OCI-LY1 (cell line): ENCODE measurements around the gene EDN2.

ENCODE experiments used
- H2AFZ ChIP-seq: fragments of 200-600 bp; sonication (generic), shearing (Covaris generic); 2 replicates; pipeline ENCODE4 v1.6.0; 2014; ENCODE audit warnings: antibody characterized with exemption, mild to moderate bottlenecking, low read length
- H3F3A ChIP-seq: fragments of 200-600 bp; sonication (generic), shearing (Covaris generic); 2 replicates; pipeline ENCODE4 v1.6.0; 2014; ENCODE audit warnings: mild to moderate bottlenecking, antibody characterized with exemption, low read length, moderate library complexity; ENCODE audit not compliant: insufficient read depth
- H3K27ac ChIP-seq: fragments of 200-600 bp; sonication (generic); 2 replicates; pipeline ENCODE4 v1.5.1; 2014; ENCODE audit warnings: low read length, mixed run types, mild to moderate bottlenecking, low read depth; ENCODE audit not compliant: poor library complexity, severe bottlenecking
- H3K27me3 ChIP-seq: fragments of 200-600 bp; sonication (generic); 2 replicates; pipeline ENCODE4 v1.6.0; 2014; ENCODE audit warnings: antibody characterized with exemption, mild to moderate bottlenecking, low read length, moderate library complexity; ENCODE audit not compliant: insufficient read depth
- H3K36me3 ChIP-seq: fragments of 200-600 bp; sonication (generic); 2 replicates; pipeline ENCODE4 v1.6.1; 2014; ENCODE audit warnings: mild to moderate bottlenecking, antibody characterized with exemption, low read length, moderate library complexity, mixed read lengths; ENCODE audit not compliant: insufficient read depth
- H3K4me1 ChIP-seq: fragments of 200-600 bp; sonication (generic); 2 replicates; pipeline ENCODE4 v1.5.1; 2014; ENCODE audit warnings: mild to moderate bottlenecking, low read length, moderate library complexity; ENCODE audit not compliant: insufficient read depth, severe bottlenecking
- H3K4me2 ChIP-seq: fragments of 200-600 bp; sonication (generic), shearing (Covaris generic); 2 replicates; pipeline ENCODE4 v1.6.1; 2014; ENCODE audit warnings: low read length
- H3K4me3 ChIP-seq: fragments of 200-600 bp; sonication (generic); 2 replicates; pipeline ENCODE4 v1.5.1; 2014; ENCODE audit warnings: low read length, low read depth, mild to moderate bottlenecking, mixed read lengths; ENCODE audit not compliant: poor library complexity, severe bottlenecking
- H3K79me2 ChIP-seq: fragments of 200-600 bp; shearing (Covaris generic); 2 replicates; pipeline ENCODE4 v1.6.1; 2016; ENCODE audit warnings: mixed run types, low read length, mixed read lengths; ENCODE audit not compliant: insufficient read depth
- H3K9ac ChIP-seq: fragments of 200-600 bp; sonication (generic), shearing (Covaris generic); 2 replicates; pipeline ENCODE4 v1.6.1; 2014; ENCODE audit warnings: mild to moderate bottlenecking, low read length, mixed read lengths
- H3K9me2 ChIP-seq: fragments of 200-600 bp; sonication (generic), shearing (Covaris generic); 2 replicates; pipeline ENCODE4 v1.6.1; 2014; ENCODE audit warnings: low read depth, mild to moderate bottlenecking, low read length, mixed read lengths
- H3K9me3 ChIP-seq: fragments of 200-600 bp; shearing (Covaris generic); 2 replicates; pipeline ENCODE4 v1.6.1; 2014; ENCODE audit warnings: low read length, mixed read lengths
- H4K20me1 ChIP-seq: fragments of 200-600 bp; sonication (generic), shearing (Covaris generic); 2 replicates; pipeline ENCODE4 v1.6.0; 2016; ENCODE audit warnings: mild to moderate bottlenecking, low read length; ENCODE audit not compliant: insufficient read depth
- EZH2 ChIP-seq: fragments of 200-600 bp; sonication (generic), shearing (Covaris generic); IDR thresholded peaks from 2 replicates; pipeline ENCODE4 v1.8.0; 2017; ENCODE audit warnings: borderline replicate concordance, mixed run types, mild to moderate bottlenecking, antibody characterized with exemption, low read length, moderate library complexity, mixed read lengths
- TF ChIP-seq, protein P1 (sequence below): fragments of 200-600 bp; sonication (generic), shearing (Covaris generic); IDR thresholded peaks from 2 replicates; pipeline ENCODE4 v1.5.1; 2017; ENCODE audit warnings: mild to moderate bottlenecking, antibody characterized with exemption, low read length, moderate library complexity, mixed read lengths

Gene EDN2

DNA sequence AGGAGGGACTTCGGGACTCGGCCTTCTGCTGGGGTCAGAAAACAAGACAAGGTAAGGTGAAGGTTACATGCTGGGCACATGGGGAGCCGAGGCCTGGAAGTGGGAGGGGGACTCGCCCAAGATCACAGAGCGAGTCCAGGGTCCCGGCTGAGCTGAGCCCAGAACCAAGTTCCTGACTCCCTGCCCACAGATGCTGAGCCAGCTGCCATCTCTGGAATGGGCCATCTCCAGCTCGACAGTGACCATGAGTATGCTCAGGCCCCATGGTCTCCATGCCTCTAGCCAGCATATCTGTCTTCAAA, 26.7 kb upstream of the EDN2 start:
- no peaks in the 10 kb centered on the region for H3K36me3 ChIP-seq
- H4K20me1 ChIP-seq = no peaks in the 10 kb centered on the region
- no peak overlapping the region for H3K4me3 ChIP-seq
- no peak overlapping the region for H2AFZ ChIP-seq
- no peak overlapping the region for H3K9ac ChIP-seq
- no peak overlapping the region for H3K4me2 ChIP-seq
- TF ChIP-seq, protein P1, sequence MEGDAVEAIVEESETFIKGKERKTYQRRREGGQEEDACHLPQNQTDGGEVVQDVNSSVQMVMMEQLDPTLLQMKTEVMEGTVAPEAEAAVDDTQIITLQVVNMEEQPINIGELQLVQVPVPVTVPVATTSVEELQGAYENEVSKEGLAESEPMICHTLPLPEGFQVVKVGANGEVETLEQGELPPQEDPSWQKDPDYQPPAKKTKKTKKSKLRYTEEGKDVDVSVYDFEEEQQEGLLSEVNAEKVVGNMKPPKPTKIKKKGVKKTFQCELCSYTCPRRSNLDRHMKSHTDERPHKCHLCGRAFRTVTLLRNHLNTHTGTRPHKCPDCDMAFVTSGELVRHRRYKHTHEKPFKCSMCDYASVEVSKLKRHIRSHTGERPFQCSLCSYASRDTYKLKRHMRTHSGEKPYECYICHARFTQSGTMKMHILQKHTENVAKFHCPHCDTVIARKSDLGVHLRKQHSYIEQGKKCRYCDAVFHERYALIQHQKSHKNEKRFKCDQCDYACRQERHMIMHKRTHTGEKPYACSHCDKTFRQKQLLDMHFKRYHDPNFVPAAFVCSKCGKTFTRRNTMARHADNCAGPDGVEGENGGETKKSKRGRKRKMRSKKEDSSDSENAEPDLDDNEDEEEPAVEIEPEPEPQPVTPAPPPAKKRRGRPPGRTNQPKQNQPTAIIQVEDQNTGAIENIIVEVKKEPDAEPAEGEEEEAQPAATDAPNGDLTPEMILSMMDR = no peak
- peaks cover 8% of the 10 kb centered on the region for H3K4me1 ChIP-seq
- no peaks in the 10 kb centered on the region for H3K9me2 ChIP-seq
- H3K9me3 ChIP-seq = no peaks in the 10 kb centered on the region
- H3F3A ChIP-seq = no peaks in the 10 kb centered on the region
- H3K27ac ChIP-seq = no peak overlapping the region
- no peaks in the 10 kb centered on the region for H3K27me3 ChIP-seq
- no peaks in the 10 kb centered on the region for H3K79me2 ChIP-seq

DNA sequence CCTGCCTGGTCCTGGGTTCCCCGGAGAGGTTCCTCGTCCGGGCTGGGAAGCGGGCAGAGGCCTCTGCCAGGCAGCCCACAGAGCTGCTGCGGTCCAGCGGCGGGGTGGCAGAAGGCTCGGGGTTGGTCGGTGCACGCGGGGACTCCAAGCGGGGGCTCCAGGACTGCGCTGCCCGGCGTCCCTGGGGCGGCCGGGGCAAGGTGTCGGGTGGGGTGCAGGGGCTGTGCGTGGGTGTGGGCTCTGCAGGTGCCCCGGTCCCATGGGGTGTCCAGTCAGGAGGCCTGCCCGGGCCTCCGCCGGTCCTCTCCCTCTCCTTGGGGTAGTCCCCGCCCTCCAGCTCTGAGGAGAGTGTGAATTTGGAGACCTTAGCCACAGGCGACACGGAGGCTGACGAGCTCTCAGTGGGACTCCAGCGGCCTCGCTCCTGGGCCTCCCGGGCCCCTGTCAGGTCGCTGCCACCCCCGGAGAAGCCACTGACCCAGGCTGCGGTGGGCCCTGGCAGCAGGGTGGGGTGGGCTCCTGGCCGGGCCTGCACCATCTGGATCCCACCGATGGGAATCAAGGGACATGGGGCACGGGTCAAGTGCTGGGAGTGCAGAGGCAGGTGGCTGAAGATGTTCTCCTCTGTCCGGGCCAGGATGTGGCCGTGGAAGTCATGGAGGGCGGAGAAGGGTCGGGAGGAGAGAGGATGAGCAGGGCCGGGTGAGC, 26.2 kb upstream of the EDN2 start:
- no peak overlapping the region for H3K4me3 ChIP-seq
- no peak overlapping the region for H3K4me2 ChIP-seq
- H2AFZ ChIP-seq = no peak overlapping the region
- TF ChIP-seq, protein P1 = no peak
- TF ChIP-seq EZH2 = no peak
- no peaks in the 10 kb centered on the region for H3F3A ChIP-seq
- H3K9ac ChIP-seq = no peak overlapping the region
- no peaks in the 10 kb centered on the region for H3K9me3 ChIP-seq
- H3K36me3 ChIP-seq = no peaks in the 10 kb centered on the region
- no peak overlapping the region for H3K27ac ChIP-seq
- H3K9me2 ChIP-seq = no peaks in the 10 kb centered on the region
- no peaks in the 10 kb centered on the region for H3K27me3 ChIP-seq
- H4K20me1 ChIP-seq = no peaks in the 10 kb centered on the region
- H3K79me2 ChIP-seq = no peaks in the 10 kb centered on the region
- peaks cover 4% of the 10 kb centered on the region for H3K4me1 ChIP-seq

DNA sequence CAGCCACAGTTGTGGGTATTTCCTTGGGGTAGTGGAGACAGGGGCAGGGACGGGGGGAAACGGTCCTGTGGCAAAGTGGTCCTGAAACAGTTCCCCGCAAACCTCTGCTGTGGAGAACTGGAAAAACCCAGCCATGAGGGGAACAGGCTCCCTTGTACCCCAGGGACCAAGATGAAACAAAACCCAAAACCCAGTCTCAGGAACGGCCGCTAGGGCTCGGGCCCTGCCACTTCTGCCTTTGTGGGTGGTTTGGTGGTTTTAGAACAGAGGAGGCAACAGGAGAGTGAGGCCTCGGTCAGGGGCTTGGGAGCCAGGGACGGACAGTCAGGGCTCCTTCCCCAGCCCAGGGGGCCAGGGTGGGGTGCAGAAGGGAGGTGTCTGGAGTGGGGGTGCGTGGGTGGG, 24.8 kb upstream of the EDN2 start:
- Histone ChIP-seq H3F3A (no peaks in the 10 kb centered on the region), H2AFZ (no peak overlapping the region), H3K4me3 (no peak overlapping the region), H3K27ac (no peak overlapping the region), H3K79me2 (no peaks in the 10 kb centered on the region), H3K36me3 (no peaks in the 10 kb centered on the region), H3K4me2 (no peak overlapping the region), H3K4me1 (no peaks in the 10 kb centered on the region), H3K9me2 (no peaks in the 10 kb centered on the region), H4K20me1 (no peaks in the 10 kb centered on the region), H3K9me3 (no peaks in the 10 kb centered on the region), H3K27me3 (no peaks in the 10 kb centered on the region), H3K9ac (no peak overlapping the region)
- TF ChIP-seq, protein P1 = no peak
- TF ChIP-seq EZH2 = no peak
